PC-9 (cell line): ENCODE data around the gene CNGA4.

Source experiments
- EZH2 ChIP-seq: fragments of 200-600 bp; sonication (generic); IDR thresholded peaks from 2 replicates; pipeline ENCODE4 v1.8.0; 2017; ENCODE audit warnings: antibody characterized with exemption, low read depth
- TF ChIP-seq, protein P1 (sequence below): fragments of 200-600 bp; sonication (generic); conservative IDR thresholded peaks from 2 replicates; pipeline ENCODE4 v1.6.1; 2017; ENCODE audit warnings: mixed run types, antibody characterized with exemption, mild to moderate bottlenecking, moderate library complexity

DNA sequence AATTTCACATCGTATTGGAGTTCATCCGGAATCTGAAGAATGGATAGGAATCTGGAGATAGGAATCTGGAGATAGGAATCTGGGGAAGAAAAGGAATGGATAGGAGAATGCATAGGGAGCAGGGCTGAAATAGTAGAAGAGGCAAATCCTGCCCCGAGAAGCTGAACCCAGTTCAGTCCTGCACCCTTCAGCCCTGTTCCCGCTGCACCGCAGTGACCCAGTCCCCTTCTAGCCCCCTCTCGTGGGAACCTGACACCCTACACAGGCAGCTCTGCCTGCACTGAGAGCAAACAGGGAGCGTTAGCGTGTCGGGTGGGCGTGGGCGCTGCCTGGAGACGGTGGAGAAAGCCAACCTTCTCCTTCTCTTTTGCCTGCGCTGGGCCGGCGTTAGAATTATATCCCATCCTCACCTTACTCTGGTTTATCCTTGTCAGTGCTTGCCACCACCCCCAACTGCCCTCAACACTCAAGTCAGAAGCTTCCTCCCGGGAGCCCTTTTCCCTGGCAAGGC lies 19.7 kb downstream of the CNGA4 start:
- TF ChIP-seq, protein P1, sequence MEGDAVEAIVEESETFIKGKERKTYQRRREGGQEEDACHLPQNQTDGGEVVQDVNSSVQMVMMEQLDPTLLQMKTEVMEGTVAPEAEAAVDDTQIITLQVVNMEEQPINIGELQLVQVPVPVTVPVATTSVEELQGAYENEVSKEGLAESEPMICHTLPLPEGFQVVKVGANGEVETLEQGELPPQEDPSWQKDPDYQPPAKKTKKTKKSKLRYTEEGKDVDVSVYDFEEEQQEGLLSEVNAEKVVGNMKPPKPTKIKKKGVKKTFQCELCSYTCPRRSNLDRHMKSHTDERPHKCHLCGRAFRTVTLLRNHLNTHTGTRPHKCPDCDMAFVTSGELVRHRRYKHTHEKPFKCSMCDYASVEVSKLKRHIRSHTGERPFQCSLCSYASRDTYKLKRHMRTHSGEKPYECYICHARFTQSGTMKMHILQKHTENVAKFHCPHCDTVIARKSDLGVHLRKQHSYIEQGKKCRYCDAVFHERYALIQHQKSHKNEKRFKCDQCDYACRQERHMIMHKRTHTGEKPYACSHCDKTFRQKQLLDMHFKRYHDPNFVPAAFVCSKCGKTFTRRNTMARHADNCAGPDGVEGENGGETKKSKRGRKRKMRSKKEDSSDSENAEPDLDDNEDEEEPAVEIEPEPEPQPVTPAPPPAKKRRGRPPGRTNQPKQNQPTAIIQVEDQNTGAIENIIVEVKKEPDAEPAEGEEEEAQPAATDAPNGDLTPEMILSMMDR: no peak
- TF ChIP-seq EZH2: no peak
